GM23338 (cell line): Measurements from ENCODE around the gene DNAJB12. TPM values are rescaled to one million over a fixed set of nuclear protein-coding genes. Genes with fewer than 3 reads are reported as not detected.

Experiments used
- ATAC-seq: fragments of 200-7000 bp; cut with Tn5 transposase; 3 replicates; pipeline ENCODE4 v1.9.1; 2020
- DNase-seq: peaks from one replicate; pipeline ENCODE4 v3.0.0-alpha.2; 2015; ENCODE audit warnings: low spot score
- H2AFZ ChIP-seq: fragments of 200-600 bp; sonication (generic); 2 replicates; pipeline ENCODE4 v1.8.0; 2016; ENCODE audit warnings: antibody characterized with exemption, mild to moderate bottlenecking, moderate library complexity
- H3F3A ChIP-seq: fragments of 200-600 bp; sonication (generic); replicated peaks from 2 replicates; pipeline ENCODE4 v1.8.0; 2017; ENCODE audit warnings: antibody characterized with exemption, mixed run types, low read depth
- H3K27ac ChIP-seq: fragments of 200-600 bp; sonication (generic); 2 replicates; pipeline ENCODE4 v1.6.1; 2016; ENCODE audit warnings: low read depth
- H3K27me3 ChIP-seq: fragments of 200-600 bp; sonication (generic); 2 replicates; pipeline ENCODE4 v1.8.0; 2016; ENCODE audit warnings: mild to moderate bottlenecking, mixed run types, moderate library complexity; ENCODE audit not compliant: insufficient read depth
- H3K36me3 ChIP-seq: fragments of 200-600 bp; sonication (generic); 2 replicates; pipeline ENCODE4 v1.8.0; 2016; ENCODE audit warnings: mild to moderate bottlenecking; ENCODE audit not compliant: insufficient read depth
- H3K4me1 ChIP-seq: fragments of 200-600 bp; sonication (generic); 2 replicates; pipeline ENCODE4 v1.8.0; 2016; ENCODE audit warnings: mild to moderate bottlenecking, moderate library complexity; ENCODE audit not compliant: insufficient read depth
- H3K4me2 ChIP-seq: fragments of 200-600 bp; sonication (generic); 2 replicates; pipeline ENCODE4 v1.7.1; 2017; ENCODE audit warnings: mixed run types
- H3K4me3 ChIP-seq: fragments of 200-600 bp; sonication (generic); 2 replicates; pipeline ENCODE4 v1.6.1; 2016; ENCODE audit warnings: mixed run types
- H3K79me2 ChIP-seq: fragments of 200-600 bp; sonication (generic); replicated peaks from 2 replicates; pipeline ENCODE4 v1.8.0; 2017; ENCODE audit warnings: mild to moderate bottlenecking; ENCODE audit not compliant: insufficient read depth
- H3K9me2 ChIP-seq: fragments of 200-600 bp; sonication (generic); 2 replicates; pipeline ENCODE4 v1.8.0; 2017; ENCODE audit not compliant: insufficient read depth
- H4K20me1 ChIP-seq: fragments of 200-600 bp; sonication (generic); replicated peaks from 2 replicates; pipeline ENCODE4 v1.8.0; 2017; ENCODE audit warnings: mild to moderate bottlenecking; ENCODE audit not compliant: insufficient read depth
- H3K27ac Mint-ChIP-seq: 2 replicates; pipeline ENCODE4 v1.8.0; 2020; ENCODE audit warnings: inconsistent platforms, mild to moderate bottlenecking, moderate library complexity, mixed read lengths
- H3K27me3 Mint-ChIP-seq: 3 replicates; pipeline ENCODE4 v1.8.0; 2022; ENCODE audit warnings: low read depth, mild to moderate bottlenecking, moderate library complexity, mixed read lengths, inconsistent platforms; ENCODE audit not compliant: insufficient read depth, poor library complexity
- H3K36me3 Mint-ChIP-seq: 3 replicates; pipeline ENCODE4 v1.8.0; 2021; ENCODE audit warnings: low read depth, mild to moderate bottlenecking, inconsistent platforms, moderate library complexity, mixed read lengths
- H3K4me1 Mint-ChIP-seq: 3 replicates; pipeline ENCODE4 v1.8.0; 2020; ENCODE audit warnings: mild to moderate bottlenecking, inconsistent platforms, mixed read lengths
- H3K4me3 Mint-ChIP-seq: 3 replicates; pipeline ENCODE4 v1.8.0; 2021; ENCODE audit warnings: moderate library complexity, mild to moderate bottlenecking, inconsistent platforms, mixed read lengths
- H3K9me3 Mint-ChIP-seq: 3 replicates; pipeline ENCODE4 v1.8.0; 2020; ENCODE audit warnings: moderate library complexity, mild to moderate bottlenecking, inconsistent platforms, mixed read lengths
- CREB1 ChIP-seq: fragments of 250-450 bp; sonication (Bioruptor Pico); IDR thresholded peaks from 2 replicates; pipeline ENCODE4 v1.5.0; 2020; ENCODE audit warnings: low read depth, mild to moderate bottlenecking, moderate library complexity
- CTCF ChIP-seq, 2 experiments: fragments of 200-600 bp in 1 of 2; sonication (generic) in 1 of 2; conservative IDR thresholded peaks; 2 replicates each; pipeline versions ENCODE4 v1.5.1 to v1.6.1; 2016 to 2017; ENCODE audit warnings: antibody characterized with exemption in 2 of 2, low read depth in 2 of 2, mild to moderate bottlenecking in 2 of 2, moderate library complexity in 1 of 2
- ETS1 ChIP-seq: IDR thresholded peaks from 2 replicates; pipeline ENCODE4 v1.6.1; 2016; ENCODE audit warnings: antibody characterized with exemption
- EZH2phosphoT487 ChIP-seq: fragments of 200-600 bp; sonication (generic); IDR thresholded peaks from one replicate; pipeline ENCODE4 v1.8.1; 2018; ENCODE audit warnings: antibody characterized with exemption; ENCODE audit not compliant: unreplicated experiment
- JUNB ChIP-seq: IDR thresholded peaks from one replicate; pipeline ENCODE4 v1.6.1; 2016; ENCODE audit warnings: antibody characterized with exemption; ENCODE audit not compliant: unreplicated experiment
- NANOG ChIP-seq: IDR thresholded peaks from 2 replicates; pipeline ENCODE4 v1.6.1; 2016; ENCODE audit warnings: antibody characterized with exemption, borderline replicate concordance
- POLR2AphosphoS5 ChIP-seq: IDR thresholded peaks from 2 replicates; pipeline ENCODE4 v1.6.1; 2016; ENCODE audit warnings: antibody characterized with exemption, low read depth
- STAT1 ChIP-seq: IDR thresholded peaks from one replicate; pipeline ENCODE4 v1.6.1; 2016; ENCODE audit warnings: antibody characterized with exemption; ENCODE audit not compliant: unreplicated experiment
- ZNF114 ChIP-seq: fragments of 250-450 bp; sonication (Bioruptor Pico); IDR thresholded peaks from 2 replicates; pipeline ENCODE4 v1.5.0; 2020; ENCODE audit warnings: mild to moderate bottlenecking, moderate library complexity
- ZNF331 ChIP-seq: fragments of 250-450 bp; sonication (Bioruptor Pico); IDR thresholded peaks from 2 replicates; pipeline ENCODE4 v1.5.0; 2020; ENCODE audit warnings: low read depth, mild to moderate bottlenecking, moderate library complexity
- ZNF462 ChIP-seq: fragments of 250-450 bp; sonication (Bioruptor Pico); IDR thresholded peaks from 2 replicates; pipeline ENCODE4 v1.5.0; 2020; ENCODE audit warnings: mild to moderate bottlenecking, moderate library complexity
- polyA plus RNA-seq: library from polyadenylated mRNA; unstranded; fragments of >200 nt; fragmentation: Nextera tagmentation; extraction: Ambion mirVana; gene quantifications from 2 replicates; pipeline ENCODE4 v1.2.1, GENCODE V29; 2016
- total RNA-seq: library from RNA; depleted of rRNA; stranded (reverse); fragments of >200 nt; shearing (Covaris generic); gene quantifications from 2 replicates; pipeline ENCODE4 v1.2.3, GENCODE V29; 2014

Gene DNAJB12
- total and polyA plus RNA-seq, 2 experiments from 2014 or later = 12.8 to 16.0 TPM

- TF ChIP-seq POLR2AphosphoS5 (no peak), ZNF331 (CRISPR knock-in tag) (no peak), ZNF462 (no peak), NANOG (no peak), CTCF (conservative IDR thresholded peaks at IDR 0.05; ENCODE audit: low read depth in 2 of 2) (no peak), JUNB (no peak), ZNF114 (CRISPR knock-in tag) (no peak), ETS1 (no peak), EZH2phosphoT487 (no peak), STAT1 (no peak), CREB1 (CRISPR knock-in tag) (no peak)
- Histone ChIP-seq H3K36me3 (no peaks in the 10 kb centered on the region), H3K27ac (peak overlapping the region; percentile 57; the same call in 1 of the 2 replicates), H3K4me2 (no peak overlapping the region), H3K79me2 (peaks cover 30% of the 10 kb centered on the region), H2AFZ (no peak overlapping the region), H3K27me3 (no peaks in the 10 kb centered on the region), H4K20me1 (no peaks in the 10 kb centered on the region), H3K4me3 (no peak overlapping the region), H3K9me2 (no peaks in the 10 kb centered on the region), H3K4me1 (peaks cover 12% of the 10 kb centered on the region; the same call in 1 of the 2 replicates), H3F3A (peaks cover 4% of the 10 kb centered on the region)
- H3K36me3 Mint-ChIP-seq = no peaks in the 10 kb centered on the region; the same call in 2 of the 3 replicates
- peaks cover 30% of the 10 kb centered on the region for H3K4me1 Mint-ChIP-seq
- ATAC-seq (no peak), DNase-seq (no peak)
- H3K27me3 Mint-ChIP-seq = peaks cover 8% of the 10 kb centered on the region
- no peak overlapping the region for H3K27ac Mint-ChIP-seq
- H3K9me3 Mint-ChIP-seq = no peaks in the 10 kb centered on the region
- no peak overlapping the region for H3K4me3 Mint-ChIP-seq
These were observed 1.4 kb upstream of the DNAJB12 start for GRCh38 chr10:72356115-72356514.
